Lung (tissue), 12 donors: ENCODE measurements around the gene TMEM94. TPM values are rescaled to one million over a fixed set of nuclear protein-coding genes. Genes with fewer than 3 reads are reported as not detected.
"Not testable (repeated sequence)": the region's sequence is repeated elsewhere in the genome, so short reads cannot be mapped to it uniquely, and the experiment has no call there.

ENCODE experiments used
- ATAC-seq: fragments of 200-7000 bp; cut with Tn5 transposase; one replicate; pipeline ENCODE4 v1.9.1; 2020; ENCODE audit warnings: moderate number of reproducible peaks; ENCODE audit not compliant: insufficient read depth, low FRiP score
- DNase-seq, 3 donors: peaks; one replicate each; pipeline ENCODE4 v3.0.0-alpha.2; 2013 to 2017
- H3K27ac ChIP-seq, 2 donors: one replicate each; pipeline ENCODE4 v1.5.1; 2013; ENCODE audit warnings: mild to moderate bottlenecking in 2 of 2, moderate library complexity in 2 of 2, control low read depth in 1 of 2, inconsistent platforms in 1 of 2, low read depth in 1 of 2, low read length in 1 of 2
- H3K27me3 ChIP-seq, 3 donors: one replicate each; pipeline ENCODE4 v1.5.1; 2013; ENCODE audit warnings: low read length in 2 of 3; ENCODE audit not compliant: control insufficient read depth in 3 of 3, insufficient read depth in 3 of 3
- H3K36me3 ChIP-seq, 4 donors: one replicate each; pipeline ENCODE4 v1.5.1; 2013; ENCODE audit warnings: low read length in 4 of 4, mild to moderate bottlenecking in 1 of 4, moderate library complexity in 1 of 4; ENCODE audit not compliant: control insufficient read depth in 4 of 4, insufficient read depth in 4 of 4
- H3K4me1 ChIP-seq, 5 donors: one replicate each; pipeline ENCODE4 v1.5.1; 2013; ENCODE audit warnings: low read length in 5 of 5, mild to moderate bottlenecking in 2 of 5, moderate library complexity in 1 of 5; ENCODE audit not compliant: control insufficient read depth in 5 of 5, insufficient read depth in 5 of 5
- H3K4me3 ChIP-seq: one replicate; pipeline ENCODE4 v1.5.1; 2013; ENCODE audit warnings: mild to moderate bottlenecking, control low read depth, moderate library complexity
- H3K9ac ChIP-seq, 2 donors: one replicate each; pipeline ENCODE4 v1.5.1; 2013; ENCODE audit warnings: low read length in 2 of 2, control low read depth in 1 of 2; ENCODE audit not compliant: insufficient read depth in 1 of 2
- H3K9me3 ChIP-seq, 4 donors: one replicate each; pipeline ENCODE4 v1.5.1; 2013; ENCODE audit warnings: low read length in 3 of 4, mild to moderate bottlenecking in 1 of 4, moderate library complexity in 1 of 4; ENCODE audit not compliant: control insufficient read depth in 4 of 4, insufficient read depth in 3 of 4
- WGBS, 2 donors: extraction: QIAGEN DNeasy Blood & Tissue Kit; methylation state at CpG; one replicate each; pipeline ENCODE4 v1.1.7; 2013; 5-methylcytosine and 5-hydroxymethylcytosine counted together
- polyA plus RNA-seq, 2 donors: library from polyadenylated mRNA; stranded (reverse); fragments of 200-250 nt; gene quantifications; one replicate each; pipeline ENCODE4 v1.2.1, GENCODE V29; 2013
- total RNA-seq, 2 donors: library from RNA; depleted of rRNA in 1 of 2; stranded (reverse); fragments of >200 nt in 1 of 2; gene quantifications; one replicate each; pipeline ENCODE4 v1.2.1, GENCODE V29; 2014 to 2021
- TF ChIP-seq, protein P1 (sequence below): IDR thresholded peaks from 2 replicates; pipeline ENCODE4 v1.5.1; 2012; ENCODE audit warnings: mild to moderate bottlenecking; ENCODE audit errors: control extremely low read depth, extremely low read depth
- donor health status: control.
- donor health status: control.
- donor health status: Bipolar disorder and iron deficiency.
- donor health status: healthy.
- donor health status: DM: yes; HTN: yes; CAD: no.

The TMEM94 gene
- total and polyA plus RNA-seq, 4 donors = 40.0 to 82.3 (median 53.3) TPM

DNA sequence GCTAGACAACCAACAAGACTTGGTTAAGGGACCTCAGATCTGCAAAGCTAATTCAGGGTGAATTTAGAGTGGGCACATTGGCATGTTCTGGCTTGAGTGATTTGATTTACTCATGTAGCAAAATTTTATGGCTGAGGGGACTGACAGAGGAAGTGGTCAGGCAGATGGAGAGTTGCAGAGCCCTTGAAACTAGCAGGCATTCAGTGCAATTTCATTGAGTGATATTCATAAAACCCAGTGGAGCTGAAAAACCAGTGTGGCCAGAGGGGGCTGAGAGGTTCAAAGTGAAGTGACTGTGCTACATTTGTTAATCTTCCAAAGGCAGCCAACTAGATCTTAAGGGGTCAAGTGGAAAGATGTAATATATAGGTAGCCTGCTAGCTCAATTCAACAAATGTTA is 2.2 kb upstream of the TMEM94 start:
- Histone ChIP-seq H3K9me3 (no peaks in the 10 kb centered on the region), H3K27ac (no peak overlapping the region), H3K27me3 (no peaks in the 10 kb centered on the region), H3K4me3 (no peak overlapping the region), H3K36me3 (no peaks in the 10 kb centered on the region), H3K9ac (no peak overlapping the region), H3K4me1 (peaks cover 3 to 17% (median 12%) of the 10 kb centered on the region in 5 donors)
- no peak for DNase-seq
- no peak for ATAC-seq
- TF ChIP-seq, protein P1, sequence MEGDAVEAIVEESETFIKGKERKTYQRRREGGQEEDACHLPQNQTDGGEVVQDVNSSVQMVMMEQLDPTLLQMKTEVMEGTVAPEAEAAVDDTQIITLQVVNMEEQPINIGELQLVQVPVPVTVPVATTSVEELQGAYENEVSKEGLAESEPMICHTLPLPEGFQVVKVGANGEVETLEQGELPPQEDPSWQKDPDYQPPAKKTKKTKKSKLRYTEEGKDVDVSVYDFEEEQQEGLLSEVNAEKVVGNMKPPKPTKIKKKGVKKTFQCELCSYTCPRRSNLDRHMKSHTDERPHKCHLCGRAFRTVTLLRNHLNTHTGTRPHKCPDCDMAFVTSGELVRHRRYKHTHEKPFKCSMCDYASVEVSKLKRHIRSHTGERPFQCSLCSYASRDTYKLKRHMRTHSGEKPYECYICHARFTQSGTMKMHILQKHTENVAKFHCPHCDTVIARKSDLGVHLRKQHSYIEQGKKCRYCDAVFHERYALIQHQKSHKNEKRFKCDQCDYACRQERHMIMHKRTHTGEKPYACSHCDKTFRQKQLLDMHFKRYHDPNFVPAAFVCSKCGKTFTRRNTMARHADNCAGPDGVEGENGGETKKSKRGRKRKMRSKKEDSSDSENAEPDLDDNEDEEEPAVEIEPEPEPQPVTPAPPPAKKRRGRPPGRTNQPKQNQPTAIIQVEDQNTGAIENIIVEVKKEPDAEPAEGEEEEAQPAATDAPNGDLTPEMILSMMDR = no peak

DNA sequence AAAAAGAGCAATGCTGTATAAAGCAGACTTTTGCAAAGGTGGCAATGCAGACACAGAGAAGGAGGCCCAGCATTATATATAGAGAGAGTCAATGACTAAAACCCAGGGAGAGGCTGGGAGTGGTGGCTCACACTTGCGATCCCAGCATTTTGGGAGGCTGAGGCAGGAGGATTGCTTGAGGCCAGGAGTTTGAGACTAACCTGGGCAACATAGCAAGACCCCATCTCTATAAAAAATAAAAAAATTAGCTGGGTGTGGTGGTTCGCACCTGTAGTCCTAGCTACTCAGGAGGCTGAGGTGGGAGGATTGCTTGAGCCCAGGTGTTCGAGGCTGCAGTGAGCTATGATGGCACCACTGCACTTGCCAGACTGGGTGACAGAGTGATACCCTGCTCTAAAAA is 1.8 kb upstream of the TMEM94 start:
- H3K36me3 ChIP-seq, DNase-seq, ATAC-seq, H3K27me3 ChIP-seq, H3K4me3 ChIP-seq, H3K9ac ChIP-seq, H3K9me3 ChIP-seq, H3K27ac ChIP-seq: not testable (repeated sequence)
- 98 to 99% methylated on average over 3 of the region's 3 CpGs for WGBS, 2 donors
- peaks cover 3 to 17% (median 12%) of the 10 kb centered on the region in 5 donors for H3K4me1 ChIP-seq

DNA sequence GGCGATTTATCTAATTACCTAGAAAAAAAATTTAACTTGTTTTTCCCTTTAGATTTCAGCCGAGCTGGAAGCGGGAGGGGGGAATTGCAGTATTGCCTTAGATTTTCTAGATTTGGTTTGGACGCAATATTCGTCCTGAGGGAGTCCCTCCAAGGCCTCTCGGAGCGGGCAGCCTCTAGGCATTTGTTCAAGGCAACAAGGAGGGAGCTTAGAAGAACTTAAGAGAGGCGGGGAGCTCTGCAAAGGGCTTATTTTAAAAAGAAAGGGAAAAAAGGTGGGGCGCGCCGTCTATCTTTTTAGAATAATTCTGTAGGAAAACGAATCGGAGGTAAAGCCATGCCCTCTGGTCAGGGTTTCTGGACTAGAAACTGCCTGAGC is 407 bp upstream of the TMEM94 start:
- Histone ChIP-seq H3K4me1 (peaks cover 3 to 17% (median 12%) of the 10 kb centered on the region in 5 donors), H3K9ac (peak overlapping the region; percentile 33 to 79), H3K4me3 (no peak overlapping the region), H3K27ac (peak overlapping the region; percentile 95 to 96), H3K9me3 (no peaks in the 10 kb centered on the region), H3K27me3 (no peaks in the 10 kb centered on the region), H3K36me3 (no peaks in the 10 kb centered on the region)
- ATAC-seq (peak; percentile 14), DNase-seq (no peak)
- TF ChIP-seq, protein P1 = no peak
- WGBS, 2 donors = 6 to 8% methylated on average over 13 of the region's 13 CpGs

DNA sequence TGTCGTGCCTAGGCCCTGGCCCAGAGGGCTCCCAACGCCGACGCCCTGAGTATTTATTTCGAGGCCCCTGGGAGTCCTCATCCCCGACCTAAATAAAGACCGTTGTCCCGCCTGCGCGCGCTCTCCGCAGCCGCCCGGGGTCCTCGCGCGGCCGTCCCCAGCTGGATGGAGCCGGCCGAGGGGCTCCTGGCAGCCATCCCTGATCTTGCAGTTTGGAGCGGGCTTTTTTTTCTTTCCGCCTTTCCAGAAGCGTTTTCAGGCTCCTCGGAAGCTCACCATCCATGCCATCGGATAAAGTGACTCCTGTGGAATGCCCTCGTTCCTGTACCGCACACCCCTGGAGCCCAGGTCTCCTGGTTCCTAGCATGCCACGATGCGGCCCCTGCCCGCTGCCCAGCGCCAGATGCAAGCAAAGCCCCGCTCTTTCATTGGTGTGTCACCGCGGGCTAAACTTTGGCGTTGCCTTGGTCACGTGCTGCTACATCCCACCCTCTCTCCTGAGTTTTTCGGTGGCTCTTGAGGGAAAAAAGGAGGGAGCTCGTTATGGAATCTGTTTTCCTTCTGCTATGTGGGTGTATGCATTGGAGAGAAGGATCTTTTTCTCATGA is 716 bp downstream of the TMEM94 start:
- H3K9ac ChIP-seq = peak overlapping the region; percentile 96 to 97
- 1 to 2% methylated on average over 38 of the region's 38 CpGs for WGBS, 2 donors
- TF ChIP-seq, protein P1 = no peak
- H3K4me1 ChIP-seq = peaks cover 3 to 17% (median 12%) of the 10 kb centered on the region in 5 donors
- H3K27ac ChIP-seq = peak overlapping the region; percentile 78 to 92
- peak overlapping the region; percentile 45 for H3K4me3 ChIP-seq
- ATAC-seq (no peak), DNase-seq (peak; percentile 81 to 93 (median 90))
- no peaks in the 10 kb centered on the region for H3K36me3 ChIP-seq
- H3K27me3 ChIP-seq = no peaks in the 10 kb centered on the region
- no peaks in the 10 kb centered on the region for H3K9me3 ChIP-seq
